COLO668 (cell line): Measurements from ENCODE around the gene CENATAC.
A peak's percentile ranks its signal among the peaks of the same experiment; 100 is the strongest.
"Not testable (repeated sequence)": the region's sequence is repeated elsewhere in the genome, so short reads cannot be mapped to it uniquely, and the experiment has no call there.

Experiments used
- DNase-seq: peaks from one replicate; lab custom pipeline; 2025; ENCODE audit not compliant: unreplicated experiment; lab: John Stamatoyannopoulos, UW

The CENATAC gene

GRCh38 chr11:118991486-118992038 lies 6.4 kb upstream of the CENATAC start:
- DNase-seq, result not testable (repeated sequence)

- DNase-seq, result peak; percentile 34
Measured at GRCh38 chr11:118996926-118997626, 862 bp upstream of the CENATAC start.

- DNase-seq, result peak; percentile 42
Measured at GRCh38 chr11:118998388-118998717, 415 bp downstream of the CENATAC start.

- peak; percentile 6 for DNase-seq
Measured at GRCh38 chr11:118998822-118999221, 884 bp downstream of the CENATAC start.

GRCh38 chr11:119000906-119001305 lies 3.0 kb downstream of the CENATAC start:
- DNase-seq, result no peak

GRCh38 chr11:119006656-119007055 lies 8.7 kb downstream of the CENATAC start:
- DNase-seq, result no peak

GRCh38 chr11:119011476-119012053 lies 13.6 kb downstream of the CENATAC start:
- DNase-seq, result no peak

GRCh38 chr11:119012629-119013170 lies 14.8 kb downstream of the CENATAC start:
- DNase-seq, result no peak

GRCh38 chr11:119014209-119014924 lies 16.4 kb downstream of the CENATAC start:
- no peak for DNase-seq

- DNase-seq, result no peak
Measured at GRCh38 chr11:119015054-119015611, 17.2 kb downstream of the CENATAC start.

GRCh38 chr11:119016216-119017009 lies 18.5 kb downstream of the CENATAC start:
- no peak for DNase-seq

GRCh38 chr11:119017377-119017776 lies 19.4 kb downstream of the CENATAC start:
- DNase-seq, result not testable (repeated sequence)

GRCh38 chr11:119018074-119018938 lies 20.4 kb downstream of the CENATAC start, which contains the start of the genes RPS25 and TRAPPC4:
Gene RPS25 (minus strand): TSS chr11:119018343. CDS start chr11:119018284, 59 bp downstream.
Gene TRAPPC4 (plus strand): TSS chr11:119018766. CDS start chr11:119018796, 30 bp downstream.
- DNase-seq, result peak; percentile 95

GRCh38 chr11:119019996-119020395 lies 22.1 kb downstream of the CENATAC start:
- no peak for DNase-seq

- DNase-seq, result no peak
Measured at GRCh38 chr11:119021631-119022030, 23.7 kb downstream of the CENATAC start.

GRCh38 chr11:119023741-119024140 lies 25.8 kb downstream of the CENATAC start:
- DNase-seq, result no peak

GRCh38 chr11:119024430-119025098 lies 26.6 kb downstream of the CENATAC start:
- no peak for DNase-seq

- no peak for DNase-seq
Measured at GRCh38 chr11:119025099-119025473, 27.1 kb downstream of the CENATAC start.

- no peak for DNase-seq
Measured at GRCh38 chr11:119025541-119025940, 27.6 kb downstream of the CENATAC start.
